ENCODE data around the gene PXMP4. TPM values are rescaled to one million over a fixed set of nuclear protein-coding genes. Genes with fewer than 3 reads are reported as not detected.

Gene PXMP4
- total and polyA plus RNA-seq, 2 of the 4 experiments (the other 2 are of a cell fraction), result 3.6 to 7.1 TPM

DNA sequence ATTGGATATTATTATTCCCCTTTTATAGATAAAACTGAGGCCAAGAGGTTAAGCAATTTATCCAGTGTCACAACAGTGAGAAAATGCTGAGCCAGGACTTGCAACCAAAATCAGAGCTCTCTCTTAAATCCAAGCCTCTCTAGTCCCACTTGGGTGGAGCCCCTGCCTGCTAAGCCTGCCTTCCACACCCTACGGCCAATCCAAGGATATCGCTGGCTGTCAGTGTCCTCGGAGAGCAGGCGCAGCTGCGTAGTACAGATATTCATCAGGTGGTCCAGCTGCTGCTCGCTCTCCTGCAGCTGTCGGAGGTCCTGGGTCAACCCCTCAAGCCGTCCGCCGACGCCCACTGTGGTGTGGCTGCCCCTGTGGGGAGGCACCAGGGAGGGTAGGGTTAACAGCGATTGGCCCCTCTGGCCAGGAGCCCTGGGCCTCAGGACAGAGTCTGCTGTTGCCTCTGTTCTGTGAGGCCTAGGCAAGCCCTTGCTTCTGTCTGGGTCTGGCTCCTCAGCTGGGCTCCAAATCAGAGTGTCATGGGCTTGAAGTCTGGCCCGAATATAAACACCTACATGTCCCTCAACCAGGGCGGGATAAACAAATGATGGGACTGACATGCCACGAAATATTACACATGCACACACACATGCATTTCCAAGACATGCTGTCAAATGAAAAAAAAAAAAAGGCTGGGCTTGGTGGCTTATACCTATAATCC lies 42.0 kb downstream of the PXMP4 start:
- intact Hi-C loops (cut with micrococcal nuclease) (no loop called here), in situ Hi-C loops (cut with MboI; ENCODE audit: low sequenced_read_pairs) (no loop called here)
- CTCF ChIA-PET, result no interaction called here

More for the DNA sequence above, 42.0 kb downstream of the PXMP4 start:
- Histone ChIP-seq H2BK15ac (ENCODE audit: low read depth, low read length) (no peak overlapping the region), H2AK5ac (ENCODE audit: low read depth, low read length) (no peak overlapping the region), H3K56ac (ENCODE audit: extremely low read depth, insufficient read depth, low read length) (no peak overlapping the region), H2BK20ac (ENCODE audit: low read depth, low read length) (no peak overlapping the region), H2BK120ac (ENCODE audit: low read depth, low read length) (no peak overlapping the region), H3K9me1 (ENCODE audit: insufficient read depth, low read length) (peaks cover 22% of the 10 kb centered on the region), H3K9me3 (ENCODE audit: control insufficient read depth, insufficient read depth, low read length) (no peaks in the 10 kb centered on the region), H3K14ac (replicated peaks; ENCODE audit: low read depth, low read length) (no peak overlapping the region), H4K8ac (ENCODE audit: low read depth in 2 of 2, low read length in 2 of 2) (no peak overlapping the region), H3K4me3 (ENCODE audit: insufficient read depth, low read depth, low read length) (no peak overlapping the region), H2AFZ (replicated peaks; ENCODE audit: low read length, poor library complexity) (no peak overlapping the region), H3K9ac (ENCODE audit: low read depth, low read length) (no peak overlapping the region), H3K4ac (ENCODE audit: low read depth, low read length) (no peak overlapping the region), H4K91ac (ENCODE audit: insufficient read depth, low read depth, low read length) (no peak overlapping the region), H3K27ac (ENCODE audit: insufficient read depth, low read length) (no peak overlapping the region), H2AK9ac (replicated peaks; ENCODE audit: low read depth, low read length, poor library complexity) (no peak overlapping the region), H3K23ac (ENCODE audit: low read depth, low read length) (no peak overlapping the region), H4K20me1 (ENCODE audit: insufficient read depth, low read length) (peaks cover 31% of the 10 kb centered on the region), H3K27me3 (ENCODE audit: control insufficient read depth, insufficient read depth, low read length) (no peaks in the 10 kb centered on the region), H2BK5ac (ENCODE audit: low read depth, low read length, poor library complexity, severe bottlenecking) (no peak overlapping the region), H3K36me3 (ENCODE audit: control insufficient read depth, insufficient read depth, low read length) (no peaks in the 10 kb centered on the region; the same call in 1 of the 2 replicates), H3K79me1 (ENCODE audit: low read depth in 1 of 2, low read length in 2 of 2) (peaks cover 6 to 51% of the 10 kb centered on the region in 2 experiments; a peak in 3 of 4 replicates), H3K4me1 (ENCODE audit: control insufficient read depth, insufficient read depth, low read length) (peaks cover 21% of the 10 kb centered on the region), H4K5ac (ENCODE audit: low read depth, low read length) (no peak overlapping the region), H3K4me2 (ENCODE audit: low read depth, low read length) (no peak overlapping the region), H3K18ac (ENCODE audit: low read depth, low read length) (no peak overlapping the region)
- no peak for TF ChIP-seq MXI1 (IDR thresholded peaks at IDR 0.05; ENCODE audit: borderline replicate concordance, low read depth, low read length)
- TF ChIP-seq RFX5 (IDR thresholded peaks at IDR 0.05; ENCODE audit: low read depth, low read length), result no peak
- TF ChIP-seq, protein P1, sequence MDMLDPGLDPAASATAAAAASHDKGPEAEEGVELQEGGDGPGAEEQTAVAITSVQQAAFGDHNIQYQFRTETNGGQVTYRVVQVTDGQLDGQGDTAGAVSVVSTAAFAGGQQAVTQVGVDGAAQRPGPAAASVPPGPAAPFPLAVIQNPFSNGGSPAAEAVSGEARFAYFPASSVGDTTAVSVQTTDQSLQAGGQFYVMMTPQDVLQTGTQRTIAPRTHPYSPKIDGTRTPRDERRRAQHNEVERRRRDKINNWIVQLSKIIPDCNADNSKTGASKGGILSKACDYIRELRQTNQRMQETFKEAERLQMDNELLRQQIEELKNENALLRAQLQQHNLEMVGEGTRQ (IDR thresholded peaks at IDR 0.05; ENCODE audit: low read depth, low read length), result no peak
- TF ChIP-seq CEBPB (IDR thresholded peaks at IDR 0.05; ENCODE audit: low read depth, low read length), result no peak
- TF ChIP-seq MAFK (IDR thresholded peaks at IDR 0.05; ENCODE audit: low read depth, low read length), result no peak
- TF ChIP-seq, protein P2, sequence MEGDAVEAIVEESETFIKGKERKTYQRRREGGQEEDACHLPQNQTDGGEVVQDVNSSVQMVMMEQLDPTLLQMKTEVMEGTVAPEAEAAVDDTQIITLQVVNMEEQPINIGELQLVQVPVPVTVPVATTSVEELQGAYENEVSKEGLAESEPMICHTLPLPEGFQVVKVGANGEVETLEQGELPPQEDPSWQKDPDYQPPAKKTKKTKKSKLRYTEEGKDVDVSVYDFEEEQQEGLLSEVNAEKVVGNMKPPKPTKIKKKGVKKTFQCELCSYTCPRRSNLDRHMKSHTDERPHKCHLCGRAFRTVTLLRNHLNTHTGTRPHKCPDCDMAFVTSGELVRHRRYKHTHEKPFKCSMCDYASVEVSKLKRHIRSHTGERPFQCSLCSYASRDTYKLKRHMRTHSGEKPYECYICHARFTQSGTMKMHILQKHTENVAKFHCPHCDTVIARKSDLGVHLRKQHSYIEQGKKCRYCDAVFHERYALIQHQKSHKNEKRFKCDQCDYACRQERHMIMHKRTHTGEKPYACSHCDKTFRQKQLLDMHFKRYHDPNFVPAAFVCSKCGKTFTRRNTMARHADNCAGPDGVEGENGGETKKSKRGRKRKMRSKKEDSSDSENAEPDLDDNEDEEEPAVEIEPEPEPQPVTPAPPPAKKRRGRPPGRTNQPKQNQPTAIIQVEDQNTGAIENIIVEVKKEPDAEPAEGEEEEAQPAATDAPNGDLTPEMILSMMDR (conservative IDR thresholded peaks at IDR 0.05; ENCODE audit: low read depth, low read length), result no peak
- dilution Hi-C loops (cut with HindIII; ENCODE audit: low sequenced_read_pairs, unreplicated experiment), result no loop called here
- POLR2A ChIA-PET (ENCODE audit: unreplicated experiment), result interaction anchor here (0.7 kb wide), 1 partner anchor 234 kb away, joined by 3 read pairs; no protein-coding TSS in a partner anchor
- no TSS peak for BruUV-seq (replicated peaks)
- no peak for ATAC-seq (ENCODE audit: low read depth)
- no peak for DNase-seq
- WGBS, 2 experiments (ENCODE audit: extremely low coverage in 2 of 2, insufficient read length in 1 of 2), result 84% methylated on average over 11 of the region's 15 CpGs; no CpG with 5 or more reads in 1 of the 2 experiments
